ENCODE results near the gene NUDT8. TPM values are rescaled to one million over a fixed set of nuclear protein-coding genes. Genes with fewer than 3 reads are reported as not detected.

The NUDT8 gene
- total and polyA plus RNA-seq, 9 of the 15 experiments (the other 6 are each of a cell fraction or from before 2014, with no cell fraction given) = 0.23 to 27.8 (median 5.0) TPM

- TF ChIP-seq, protein P1, sequence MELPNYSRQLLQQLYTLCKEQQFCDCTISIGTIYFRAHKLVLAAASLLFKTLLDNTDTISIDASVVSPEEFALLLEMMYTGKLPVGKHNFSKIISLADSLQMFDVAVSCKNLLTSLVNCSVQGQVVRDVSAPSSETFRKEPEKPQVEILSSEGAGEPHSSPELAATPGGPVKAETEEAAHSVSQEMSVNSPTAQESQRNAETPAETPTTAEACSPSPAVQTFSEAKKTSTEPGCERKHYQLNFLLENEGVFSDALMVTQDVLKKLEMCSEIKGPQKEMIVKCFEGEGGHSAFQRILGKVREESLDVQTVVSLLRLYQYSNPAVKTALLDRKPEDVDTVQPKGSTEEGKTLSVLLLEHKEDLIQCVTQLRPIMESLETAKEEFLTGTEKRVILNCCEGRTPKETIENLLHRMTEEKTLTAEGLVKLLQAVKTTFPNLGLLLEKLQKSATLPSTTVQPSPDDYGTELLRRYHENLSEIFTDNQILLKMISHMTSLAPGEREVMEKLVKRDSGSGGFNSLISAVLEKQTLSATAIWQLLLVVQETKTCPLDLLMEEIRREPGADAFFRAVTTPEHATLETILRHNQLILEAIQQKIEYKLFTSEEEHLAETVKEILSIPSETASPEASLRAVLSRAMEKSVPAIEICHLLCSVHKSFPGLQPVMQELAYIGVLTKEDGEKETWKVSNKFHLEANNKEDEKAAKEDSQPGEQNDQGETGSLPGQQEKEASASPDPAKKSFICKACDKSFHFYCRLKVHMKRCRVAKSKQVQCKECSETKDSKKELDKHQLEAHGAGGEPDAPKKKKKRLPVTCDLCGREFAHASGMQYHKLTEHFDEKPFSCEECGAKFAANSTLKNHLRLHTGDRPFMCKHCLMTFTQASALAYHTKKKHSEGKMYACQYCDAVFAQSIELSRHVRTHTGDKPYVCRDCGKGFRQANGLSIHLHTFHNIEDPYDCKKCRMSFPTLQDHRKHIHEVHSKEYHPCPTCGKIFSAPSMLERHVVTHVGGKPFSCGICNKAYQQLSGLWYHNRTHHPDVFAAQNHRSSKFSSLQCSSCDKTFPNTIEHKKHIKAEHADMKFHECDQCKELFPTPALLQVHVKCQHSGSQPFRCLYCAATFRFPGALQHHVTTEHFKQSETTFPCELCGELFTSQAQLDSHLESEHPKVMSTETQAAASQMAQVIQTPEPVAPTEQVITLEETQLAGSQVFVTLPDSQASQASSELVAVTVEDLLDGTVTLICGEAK (IDR thresholded peaks at IDR 0.05) = peak; percentile 65
- TF ChIP-seq, protein P1 (CRISPR knock-in tag; IDR thresholded peaks at IDR 0.05) = no peak
- peak; percentile 85 to 96 for TF ChIP-seq MAZ (CRISPR knock-in tag; conservative IDR thresholded peaks at IDR 0.05 in 1 of 2, IDR thresholded peaks at IDR 0.05 in 1 of 2)
- TF ChIP-seq FIP1L1 (IDR thresholded peaks at IDR 0.05; ENCODE audit: low read depth, low read length, poor library complexity, severe bottlenecking) = peak; percentile 59
- TF ChIP-seq POLR3G (IDR thresholded peaks at IDR 0.05; ENCODE audit: extremely low read depth, insufficient read length, insufficient replicate concordance) = no peak
- no peak; a peak in 1 of 3 replicates for TF ChIP-seq CBX3 (IDR thresholded peaks at IDR 0.05; ENCODE audit: borderline replicate concordance in 1 of 2, low read length in 2 of 2)
- peak; percentile 19; the same call in 1 of the 2 replicates for TF ChIP-seq PML (IDR thresholded peaks at IDR 0.05; ENCODE audit: low read length)
- TF ChIP-seq RB1 (IDR thresholded peaks at IDR 0.05; ENCODE audit: low read depth) = peak; percentile 76
- TF ChIP-seq, protein P2, sequence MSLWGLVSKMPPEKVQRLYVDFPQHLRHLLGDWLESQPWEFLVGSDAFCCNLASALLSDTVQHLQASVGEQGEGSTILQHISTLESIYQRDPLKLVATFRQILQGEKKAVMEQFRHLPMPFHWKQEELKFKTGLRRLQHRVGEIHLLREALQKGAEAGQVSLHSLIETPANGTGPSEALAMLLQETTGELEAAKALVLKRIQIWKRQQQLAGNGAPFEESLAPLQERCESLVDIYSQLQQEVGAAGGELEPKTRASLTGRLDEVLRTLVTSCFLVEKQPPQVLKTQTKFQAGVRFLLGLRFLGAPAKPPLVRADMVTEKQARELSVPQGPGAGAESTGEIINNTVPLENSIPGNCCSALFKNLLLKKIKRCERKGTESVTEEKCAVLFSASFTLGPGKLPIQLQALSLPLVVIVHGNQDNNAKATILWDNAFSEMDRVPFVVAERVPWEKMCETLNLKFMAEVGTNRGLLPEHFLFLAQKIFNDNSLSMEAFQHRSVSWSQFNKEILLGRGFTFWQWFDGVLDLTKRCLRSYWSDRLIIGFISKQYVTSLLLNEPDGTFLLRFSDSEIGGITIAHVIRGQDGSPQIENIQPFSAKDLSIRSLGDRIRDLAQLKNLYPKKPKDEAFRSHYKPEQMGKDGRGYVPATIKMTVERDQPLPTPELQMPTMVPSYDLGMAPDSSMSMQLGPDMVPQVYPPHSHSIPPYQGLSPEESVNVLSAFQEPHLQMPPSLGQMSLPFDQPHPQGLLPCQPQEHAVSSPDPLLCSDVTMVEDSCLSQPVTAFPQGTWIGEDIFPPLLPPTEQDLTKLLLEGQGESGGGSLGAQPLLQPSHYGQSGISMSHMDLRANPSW (CRISPR knock-in tag; IDR thresholded peaks at IDR 0.05) = peak; percentile 75; the same call in 1 of the 2 replicates
- TF ChIP-seq SFPQ (IDR thresholded peaks at IDR 0.05; ENCODE audit: low read depth, low read length) = no peak
- TF ChIP-seq ZFPM2 (CRISPR knock-in tag; IDR thresholded peaks at IDR 0.05) = no peak
- TF ChIP-seq RFX7 (CRISPR knock-in tag; IDR thresholded peaks at IDR 0.05) = no peak
- peak; percentile 79; the same call in 1 of the 2 replicates for TF ChIP-seq NR2C1 (IDR thresholded peaks at IDR 0.05)
- TF ChIP-seq NR2C1 (tag; IDR thresholded peaks at IDR 0.05) = peak; percentile 64; the same call in 1 of the 2 replicates
Measured at GRCh38 chr11:67630228-67630942, 648 bp upstream of the NUDT8 start (continued).

Measured in K562 (cell line).